WTC11 (cell line): ENCODE data around the gene SMC5. TPM values are rescaled to one million over a fixed set of nuclear protein-coding genes. Genes with fewer than 3 reads are reported as not detected.

Experiments
- ATAC-seq: fragments of 200-7000 bp; cut with Tn5 transposase; 2 replicates; pipeline ENCODE4 v1.10.0; 2021; ENCODE audit warnings: mild to moderate bottlenecking, moderate library complexity
- CTCF ChIA-PET: fragments of 300-600 bp; sonication (Branson Sonifier 250); formaldehyde crosslinking; loops from one replicate; lab custom pipeline; 2021; ENCODE audit warnings: antibody characterized with exemption; lab: Charles Lee
- POLR2A ChIA-PET: fragments of 350-600 bp; sonication (Branson Sonifier 250); formaldehyde crosslinking; loops from one replicate; lab custom pipeline; 2021; ENCODE audit warnings: antibody characterized with exemption; lab: Charles Lee
- DNase-seq: peaks from one replicate; pipeline ENCODE4 v3.0.0; 2021; ENCODE audit warnings: low spot score
- H3K27ac Mint-ChIP-seq: 2 replicates; pipeline ENCODE4 v1.8.0; 2021; ENCODE audit warnings: mixed read lengths
- H3K27me3 Mint-ChIP-seq: 2 replicates; pipeline ENCODE4 v1.8.0; 2021; ENCODE audit warnings: low read depth, mild to moderate bottlenecking, moderate library complexity, mixed read lengths
- H3K36me3 Mint-ChIP-seq: 2 replicates; pipeline ENCODE4 v1.8.0; 2021; ENCODE audit warnings: mixed read lengths
- H3K4me1 Mint-ChIP-seq: 2 replicates; pipeline ENCODE4 v1.8.0; 2022; ENCODE audit warnings: mixed read lengths
- H3K4me3 Mint-ChIP-seq: 2 replicates; pipeline ENCODE4 v1.8.0; 2021; ENCODE audit warnings: mild to moderate bottlenecking, moderate library complexity, mixed read lengths
- H3K9me3 Mint-ChIP-seq: 2 replicates; pipeline ENCODE4 v1.8.0; 2021; ENCODE audit warnings: mixed read lengths
- CDX4 ChIP-seq: fragments of 250-450 bp; sonication (Bioruptor Pico); IDR thresholded peaks from 2 replicates; pipeline ENCODE4 v1.9.0; 2021; ENCODE audit warnings: moderate library complexity, mild to moderate bottlenecking, inconsistent platforms, borderline replicate concordance
- E2F5 ChIP-seq: sonication (generic); formaldehyde crosslinking; IDR thresholded peaks from 2 replicates; pipeline ENCODE4 v1.8.1; 2022; ENCODE audit warnings: mild to moderate bottlenecking, moderate library complexity, missing genetic modification reagents
- ERG ChIP-seq: fragments of 250-450 bp; sonication (Bioruptor Pico); IDR thresholded peaks from 2 replicates; pipeline ENCODE4 v1.8.0; 2021; ENCODE audit warnings: mild to moderate bottlenecking
- GTF2I ChIP-seq: fragments of 250-450 bp; sonication (Bioruptor Pico); conservative IDR thresholded peaks from 2 replicates; pipeline ENCODE4 v1.4.0; 2021; ENCODE audit warnings: mild to moderate bottlenecking
- HMGA2 ChIP-seq: fragments of 250-450 bp; sonication (Bioruptor Pico); IDR thresholded peaks from 2 replicates; pipeline ENCODE4 v1.4.0; 2021; ENCODE audit warnings: mild to moderate bottlenecking, moderate library complexity
- NR1H2 ChIP-seq: sonication (generic); formaldehyde crosslinking; IDR thresholded peaks from 2 replicates; pipeline ENCODE4 v1.9.0; 2021; ENCODE audit warnings: mild to moderate bottlenecking, moderate library complexity, missing genetic modification reagents
- NR3C1 ChIP-seq: sonication (generic); formaldehyde crosslinking; conservative IDR thresholded peaks from 2 replicates; pipeline ENCODE4 v1.8.1; 2023; ENCODE audit warnings: low read depth, mild to moderate bottlenecking, missing genetic modification reagents
- TCF7 ChIP-seq: sonication (generic); formaldehyde crosslinking; IDR thresholded peaks from 2 replicates; pipeline ENCODE4 v1.8.0; 2022; ENCODE audit warnings: mild to moderate bottlenecking, low read depth, missing genetic modification reagents, moderate library complexity
- TEAD1 ChIP-seq: sonication (generic); formaldehyde crosslinking; IDR thresholded peaks from 2 replicates; pipeline ENCODE4 v1.8.0; 2022; ENCODE audit warnings: mild to moderate bottlenecking, missing genetic modification reagents
- USF2 ChIP-seq: sonication (generic); formaldehyde crosslinking; IDR thresholded peaks from 2 replicates; pipeline ENCODE4 v1.8.1; 2023; ENCODE audit warnings: mild to moderate bottlenecking, missing genetic modification reagents, moderate library complexity
- ZNF416 ChIP-seq: fragments of 250-450 bp; sonication (Bioruptor Pico); IDR thresholded peaks from 2 replicates; pipeline ENCODE4 v1.9.0; 2021; ENCODE audit warnings: mild to moderate bottlenecking, inconsistent platforms
- ZNF671 ChIP-seq: fragments of 250-450 bp; sonication (Bioruptor Pico); IDR thresholded peaks from 2 replicates; pipeline ENCODE4 v1.8.0; 2021; ENCODE audit warnings: mild to moderate bottlenecking
- ZSCAN18 ChIP-seq: fragments of 250-450 bp; sonication (Bioruptor Pico); IDR thresholded peaks from 2 replicates; pipeline ENCODE4 v2.1.2; 2022; ENCODE audit warnings: mild to moderate bottlenecking, moderate library complexity
- total RNA-seq: library from RNA; stranded (reverse); gene quantifications from 3 replicates; pipeline ENCODE4 v1.2.3, GENCODE V29; 2021

The SMC5 gene
- total RNA-seq, 1 experiment from 2014 or later: 20.2 TPM

- Mint-ChIP-seq H3K4me1 (no peaks in the 10 kb centered on the region), H3K27ac (no peak overlapping the region), H3K4me3 (no peak overlapping the region), H3K9me3 (peaks cover 20% of the 10 kb centered on the region), H3K36me3 (peaks cover 66% of the 10 kb centered on the region), H3K27me3 (no peaks in the 10 kb centered on the region)
- DNase-seq (no peak), ATAC-seq (no peak)
- ChIA-PET POLR2A (no interaction called here), CTCF (no interaction called here)
- TF ChIP-seq NR1H2 (CRISPR knock-in tag) (no peak), ZNF416 (CRISPR knock-in tag) (no peak), NR3C1 (CRISPR knock-in tag) (no peak), ZSCAN18 (CRISPR knock-in tag) (no peak), ERG (CRISPR knock-in tag) (no peak), E2F5 (CRISPR knock-in tag) (no peak), TCF7 (no peak), GTF2I (CRISPR knock-in tag) (no peak), HMGA2 (CRISPR knock-in tag) (no peak), ZNF671 (CRISPR knock-in tag) (no peak)
Observed at GRCh38 chr9:70297141-70297540, 38.4 kb downstream of the SMC5 start.

- ATAC-seq: no peak
- Mint-ChIP-seq H3K4me1 (no peaks in the 10 kb centered on the region), H3K27ac (no peak overlapping the region)
Observed at GRCh38 chr9:70298245-70298771, 39.5 kb downstream of the SMC5 start.

GRCh38 chr9:70303268-70303667 is 44.5 kb downstream of the SMC5 start:
- peaks cover 4% of the 10 kb centered on the region; the same call in 1 of the 2 replicates for H3K9me3 Mint-ChIP-seq
- H3K4me1 Mint-ChIP-seq: no peaks in the 10 kb centered on the region
- ATAC-seq: no peak
- no peak for TF ChIP-seq GTF2I (CRISPR knock-in tag)
- no peak for TF ChIP-seq E2F5 (CRISPR knock-in tag)
- no peak for TF ChIP-seq TEAD1 (CRISPR knock-in tag)
- TF ChIP-seq, all 79 proteins: peak for 0
- Mint-ChIP-seq H3K27me3 (no peaks in the 10 kb centered on the region), H3K27ac (no peak overlapping the region), H3K4me3 (no peak overlapping the region), H3K36me3 (peaks cover 47% of the 10 kb centered on the region)
- ChIA-PET POLR2A (no interaction called here), CTCF (no interaction called here)
- no peak for DNase-seq

More at GRCh38 chr9:70298245-70298771, 39.5 kb downstream of the SMC5 start:
- POLR2A ChIA-PET: no interaction called here
- CTCF ChIA-PET: no interaction called here
- DNase-seq: no peak
- TF ChIP-seq CDX4 (CRISPR knock-in tag) (no peak), USF2 (CRISPR knock-in tag) (no peak)
- TF ChIP-seq, all 79 proteins: peak for 0
- H3K36me3 Mint-ChIP-seq: peaks cover 54% of the 10 kb centered on the region
- peaks cover 11% of the 10 kb centered on the region for H3K9me3 Mint-ChIP-seq
- H3K4me3 Mint-ChIP-seq: no peak overlapping the region
- H3K27me3 Mint-ChIP-seq: no peaks in the 10 kb centered on the region
